ENCODE measurements around the gene PAX8. TPM values are rescaled to one million over a fixed set of nuclear protein-coding genes. Genes with fewer than 3 reads are reported as not detected.

Gene PAX8
- total and polyA plus RNA-seq, 2 donors from 2014 or later: 199 to 607 TPM

GRCh38 chr2:113220970-113221708 lies 57.6 kb downstream of the PAX8 start:
- TF ChIP-seq CTCF (IDR thresholded peaks at IDR 0.05; ENCODE audit: borderline replicate concordance, extremely low read depth, insufficient read depth): no peak
- intact Hi-C loops (cut with DNase I): no loop called here
- no peaks in the 10 kb centered on the region for H3K9me3 ChIP-seq (ENCODE audit: control insufficient read depth in 2 of 3, insufficient read depth in 1 of 3, low read length in 3 of 3)
- H3K36me3 ChIP-seq (ENCODE audit: control insufficient read depth in 2 of 3, insufficient read depth in 3 of 3, low read length in 3 of 3): peaks cover 0 to 13% (median 7%) of the 10 kb centered on the region in 3 donors
- DNase-seq (no peak), FAIRE-seq (no peak)
- peaks cover 25 to 83% (median 57%) of the 10 kb centered on the region in 3 donors for H3K4me1 ChIP-seq (ENCODE audit: control insufficient read depth in 2 of 3, insufficient read depth in 2 of 3, low read depth in 1 of 3, low read length in 3 of 3)
- H3K27ac ChIP-seq (ENCODE audit: low read depth in 2 of 2, low read length in 2 of 2): peak overlapping the region; percentile 86 to 95
- H3K9ac ChIP-seq (ENCODE audit: low read length in 3 of 3): peak overlapping the region in 1 of 3 donors; percentile 21
- H3K4me3 ChIP-seq (ENCODE audit: low read length in 3 of 3): no peak overlapping the region
- H3K27me3 ChIP-seq (ENCODE audit: control insufficient read depth, insufficient read depth, low read length): no peaks in the 10 kb centered on the region

- peak overlapping the region; percentile 86 to 95 for H3K27ac ChIP-seq (ENCODE audit: low read depth in 2 of 2, low read length in 2 of 2)
- peak overlapping the region in 1 of 3 donors; percentile 22 for H3K9ac ChIP-seq (ENCODE audit: low read length in 3 of 3)
- no peaks in the 10 kb centered on the region for H3K27me3 ChIP-seq (ENCODE audit: control insufficient read depth, insufficient read depth, low read length)
- DNase-seq: peak in 3 of 5 donors; percentile 64 to 90 (median 80)
- no peaks in the 10 kb centered on the region for H3K9me3 ChIP-seq (ENCODE audit: control insufficient read depth in 2 of 3, insufficient read depth in 1 of 3, low read length in 3 of 3)
- H3K36me3 ChIP-seq (ENCODE audit: control insufficient read depth in 2 of 3, insufficient read depth in 3 of 3, low read length in 3 of 3): peaks cover 0 to 11% (median 7%) of the 10 kb centered on the region in 3 donors
- no peak for FAIRE-seq
- no peak for TF ChIP-seq CTCF (IDR thresholded peaks at IDR 0.05; ENCODE audit: borderline replicate concordance, extremely low read depth, insufficient read depth)
- H3K4me1 ChIP-seq (ENCODE audit: control insufficient read depth in 2 of 3, insufficient read depth in 2 of 3, low read depth in 1 of 3, low read length in 3 of 3): peaks cover 19 to 75% (median 51%) of the 10 kb centered on the region in 3 donors
- intact Hi-C loops (cut with DNase I): no loop called here
- H3K4me3 ChIP-seq (ENCODE audit: low read length in 3 of 3): no peak overlapping the region
These were observed 58.7 kb downstream of the PAX8 start for GRCh38 chr2:113219889-113220641.

- peaks cover 0 to 8% (median 4%) of the 10 kb centered on the region in 3 donors for H3K36me3 ChIP-seq (ENCODE audit: control insufficient read depth in 2 of 3, insufficient read depth in 3 of 3, low read length in 3 of 3)
- intact Hi-C loops (cut with DNase I): no loop called here
- peak overlapping the region in 1 of 3 donors; percentile 22 for H3K9ac ChIP-seq (ENCODE audit: low read length in 3 of 3)
- no peak for FAIRE-seq
- no peak overlapping the region for H3K4me3 ChIP-seq (ENCODE audit: low read length in 3 of 3)
- peak overlapping the region; percentile 86 to 95 for H3K27ac ChIP-seq (ENCODE audit: low read depth in 2 of 2, low read length in 2 of 2)
- DNase-seq: peak in 2 of 5 donors; percentile 45 to 52
- no peaks in the 10 kb centered on the region for H3K27me3 ChIP-seq (ENCODE audit: control insufficient read depth, insufficient read depth, low read length)
- no peak for TF ChIP-seq CTCF (IDR thresholded peaks at IDR 0.05; ENCODE audit: borderline replicate concordance, extremely low read depth, insufficient read depth)
- H3K9me3 ChIP-seq (ENCODE audit: control insufficient read depth in 2 of 3, insufficient read depth in 1 of 3, low read length in 3 of 3): no peaks in the 10 kb centered on the region
- H3K4me1 ChIP-seq (ENCODE audit: control insufficient read depth in 2 of 3, insufficient read depth in 2 of 3, low read depth in 1 of 3, low read length in 3 of 3): peaks cover 16 to 72% (median 50%) of the 10 kb centered on the region in 3 donors
These were observed 59.2 kb downstream of the PAX8 start for GRCh38 chr2:113219525-113219888.

Measured in kidney (tissue), 14 donors.